ENCODE measurements around the gene COL10A1.

- TF ChIP-seq CTCF (IDR thresholded peaks at IDR 0.05; ENCODE audit: insufficient read depth, low read depth, low read length) = no peak
- TF ChIP-seq EZH2 (IDR thresholded peaks at IDR 0.05; ENCODE audit: insufficient read depth, low read length) = no peak
Measured at GRCh38 chr6:116099036-116099435, 26.9 kb downstream of the COL10A1 start.

All from astrocyte (in vitro differentiated cells and primary cell).